GM12864 (cell line): Measurements from ENCODE around the gene NPSR1.
"Not testable (repeated sequence)": the region's sequence is repeated elsewhere in the genome, so short reads cannot be mapped to it uniquely, and the experiment has no call there.

Experiments used
- DNase-seq: peaks from one replicate; pipeline ENCODE4 v3.0.0-alpha.2; 2011; ENCODE audit warnings: low read depth
- H3K4me3 ChIP-seq: 2 replicates; pipeline ENCODE4 v1.5.1; 2011; ENCODE audit warnings: mild to moderate bottlenecking, low read depth, low read length, control low read depth
- CTCF ChIP-seq: IDR thresholded peaks from 2 replicates; pipeline ENCODE4 v1.5.1; 2011; ENCODE audit warnings: low read depth, mild to moderate bottlenecking, moderate library complexity, low read length, control low read depth, inconsistent platforms; ENCODE audit errors: missing control alignments

NPSR1 gene

GRCh38 chr7:34869057-34869456 lies 211.0 kb downstream of the NPSR1 start:
- no peak overlapping the region for H3K4me3 ChIP-seq
- TF ChIP-seq CTCF: no peak
- no peak for DNase-seq

- DNase-seq, H3K4me3 ChIP-seq: not testable (repeated sequence)
Observed at GRCh38 chr7:34870041-34870440, 212.0 kb downstream of the NPSR1 start.

GRCh38 chr7:34874329-34874728 lies 216.3 kb downstream of the NPSR1 start:
- DNase-seq, H3K4me3 ChIP-seq: not testable (repeated sequence)

- no peak overlapping the region for H3K4me3 ChIP-seq
- no peak for TF ChIP-seq CTCF
- DNase-seq: no peak
Observed at GRCh38 chr7:34875481-34875880, 217.5 kb downstream of the NPSR1 start.

GRCh38 chr7:34878944-34879735 lies 221.1 kb downstream of the NPSR1 start:
- not testable (repeated sequence) for H3K4me3 ChIP-seq, DNase-seq

GRCh38 chr7:34879871-34880270 lies 221.9 kb downstream of the NPSR1 start:
- TF ChIP-seq CTCF: no peak
- no peak for DNase-seq
- no peak overlapping the region for H3K4me3 ChIP-seq

GRCh38 chr7:34883855-34884254 lies 225.8 kb downstream of the NPSR1 start:
- not testable (repeated sequence) for DNase-seq

GRCh38 chr7:34886856-34887255 lies 228.8 kb downstream of the NPSR1 start:
- no peak overlapping the region for H3K4me3 ChIP-seq
- DNase-seq: no peak
- no peak for TF ChIP-seq CTCF

More at GRCh38 chr7:34883855-34884254, 225.8 kb downstream of the NPSR1 start:
- H3K4me3 ChIP-seq: not testable (repeated sequence)

GRCh38 chr7:34889951-34890350 lies 231.9 kb downstream of the NPSR1 start:
- no peak for TF ChIP-seq CTCF
- DNase-seq: no peak
- no peak overlapping the region for H3K4me3 ChIP-seq
